Activated CD8-positive, alpha-beta T cell treated with anti-CD3 and anti-CD28 coated beads for 36 hours (primary cell): ENCODE data around the gene ANTXR1. TPM values are rescaled to one million over a fixed set of nuclear protein-coding genes. Genes with fewer than 3 reads are reported as not detected.

Experiments
- ATAC-seq: fragments of 200-7000 bp; cut with Tn5 transposase; one replicate; pipeline ENCODE4 v1.10.0; 2021; ENCODE audit warnings: mild to moderate bottlenecking, moderate library complexity
- CTCF ChIA-PET: fragments of 350-600 bp; sonication (Branson Sonifier 250); formaldehyde crosslinking; loops from one replicate; lab custom pipeline; 2021; ENCODE audit warnings: antibody characterized with exemption; lab: Charles Lee
- POLR2A ChIA-PET: fragments of 350-600 bp; sonication (Branson Sonifier 250); formaldehyde crosslinking; loops from one replicate; lab custom pipeline; 2021; ENCODE audit warnings: antibody characterized with exemption; lab: Charles Lee
- DNase-seq: peaks from one replicate; pipeline ENCODE4 v3.0.0-alpha.2; 2020
- H3K27ac Mint-ChIP-seq: one replicate; pipeline ENCODE4 v1.8.0; 2021; ENCODE audit warnings: mild to moderate bottlenecking, mixed read lengths
- H3K27me3 Mint-ChIP-seq: one replicate; pipeline ENCODE4 v1.8.0; 2021; ENCODE audit warnings: mixed read lengths
- H3K36me3 Mint-ChIP-seq: one replicate; pipeline ENCODE4 v1.8.0; 2021; ENCODE audit warnings: low read depth, mixed read lengths
- H3K4me1 Mint-ChIP-seq: one replicate; pipeline ENCODE4 v1.8.0; 2021; ENCODE audit warnings: low read depth, mixed read lengths
- H3K4me3 Mint-ChIP-seq: one replicate; pipeline ENCODE4 v1.8.0; 2021; ENCODE audit warnings: mild to moderate bottlenecking, moderate library complexity, mixed read lengths
- H3K9me3 Mint-ChIP-seq: one replicate; pipeline ENCODE4 v1.8.0; 2021; ENCODE audit warnings: mixed read lengths
- intact Hi-C: fragments of 100-400 bp; cut with micrococcal nuclease; formaldehyde crosslinking; loops from one replicate; pipeline ENCODE4 v1.10.0; 2022
- total RNA-seq, 2 experiments: library from RNA; stranded (reverse); gene quantifications; one replicate each; pipeline ENCODE4 v1.2.3, GENCODE V29; 2021
- TF ChIP-seq, protein P1 (sequence below): fragments of 200-600 bp; IDR thresholded peaks from one replicate; pipeline ENCODE4 v1.8.0; 2022; ENCODE audit warnings: antibody characterized with exemption, mild to moderate bottlenecking

Gene ANTXR1
- total RNA-seq, 2 experiments from 2014 or later: 0.05 to 0.09 TPM

DNA sequence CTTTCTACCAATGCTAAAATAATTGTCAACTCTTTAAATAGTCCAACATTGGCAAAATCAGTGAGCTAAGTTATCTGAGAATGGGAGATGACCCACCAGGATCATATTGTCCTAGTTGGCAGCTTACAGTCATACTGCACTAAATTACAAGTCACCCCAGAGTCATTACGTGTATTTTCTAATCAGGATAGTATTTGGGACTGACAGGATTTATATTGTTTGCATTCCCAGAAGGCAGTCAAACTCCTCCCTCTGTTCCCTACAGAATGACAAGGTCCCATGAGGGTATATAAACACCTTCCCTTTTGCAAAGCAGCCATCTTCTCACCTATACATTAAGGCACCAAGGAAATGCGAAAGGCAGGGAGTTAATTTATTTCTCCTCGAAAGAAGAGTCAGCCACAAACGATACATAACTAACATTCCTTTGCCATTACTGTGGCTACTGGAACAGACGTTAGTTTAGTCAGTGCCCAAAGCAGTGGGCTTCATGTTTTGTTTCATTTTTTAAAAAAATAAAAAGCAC, 125.3 kb downstream of the ANTXR1 start:
- H3K36me3 Mint-ChIP-seq: no peaks in the 10 kb centered on the region
- ChIA-PET CTCF (no interaction called here), POLR2A (no interaction called here)
- TF ChIP-seq, protein P1, sequence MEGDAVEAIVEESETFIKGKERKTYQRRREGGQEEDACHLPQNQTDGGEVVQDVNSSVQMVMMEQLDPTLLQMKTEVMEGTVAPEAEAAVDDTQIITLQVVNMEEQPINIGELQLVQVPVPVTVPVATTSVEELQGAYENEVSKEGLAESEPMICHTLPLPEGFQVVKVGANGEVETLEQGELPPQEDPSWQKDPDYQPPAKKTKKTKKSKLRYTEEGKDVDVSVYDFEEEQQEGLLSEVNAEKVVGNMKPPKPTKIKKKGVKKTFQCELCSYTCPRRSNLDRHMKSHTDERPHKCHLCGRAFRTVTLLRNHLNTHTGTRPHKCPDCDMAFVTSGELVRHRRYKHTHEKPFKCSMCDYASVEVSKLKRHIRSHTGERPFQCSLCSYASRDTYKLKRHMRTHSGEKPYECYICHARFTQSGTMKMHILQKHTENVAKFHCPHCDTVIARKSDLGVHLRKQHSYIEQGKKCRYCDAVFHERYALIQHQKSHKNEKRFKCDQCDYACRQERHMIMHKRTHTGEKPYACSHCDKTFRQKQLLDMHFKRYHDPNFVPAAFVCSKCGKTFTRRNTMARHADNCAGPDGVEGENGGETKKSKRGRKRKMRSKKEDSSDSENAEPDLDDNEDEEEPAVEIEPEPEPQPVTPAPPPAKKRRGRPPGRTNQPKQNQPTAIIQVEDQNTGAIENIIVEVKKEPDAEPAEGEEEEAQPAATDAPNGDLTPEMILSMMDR: no peak
- H3K27ac Mint-ChIP-seq: no peak overlapping the region
- H3K4me3 Mint-ChIP-seq: no peak overlapping the region
- H3K4me1 Mint-ChIP-seq: no peaks in the 10 kb centered on the region
- peaks cover 3% of the 10 kb centered on the region for H3K27me3 Mint-ChIP-seq
- DNase-seq (no peak), ATAC-seq (no peak)
- intact Hi-C loops: no loop called here
- H3K9me3 Mint-ChIP-seq: no peaks in the 10 kb centered on the region

DNA sequence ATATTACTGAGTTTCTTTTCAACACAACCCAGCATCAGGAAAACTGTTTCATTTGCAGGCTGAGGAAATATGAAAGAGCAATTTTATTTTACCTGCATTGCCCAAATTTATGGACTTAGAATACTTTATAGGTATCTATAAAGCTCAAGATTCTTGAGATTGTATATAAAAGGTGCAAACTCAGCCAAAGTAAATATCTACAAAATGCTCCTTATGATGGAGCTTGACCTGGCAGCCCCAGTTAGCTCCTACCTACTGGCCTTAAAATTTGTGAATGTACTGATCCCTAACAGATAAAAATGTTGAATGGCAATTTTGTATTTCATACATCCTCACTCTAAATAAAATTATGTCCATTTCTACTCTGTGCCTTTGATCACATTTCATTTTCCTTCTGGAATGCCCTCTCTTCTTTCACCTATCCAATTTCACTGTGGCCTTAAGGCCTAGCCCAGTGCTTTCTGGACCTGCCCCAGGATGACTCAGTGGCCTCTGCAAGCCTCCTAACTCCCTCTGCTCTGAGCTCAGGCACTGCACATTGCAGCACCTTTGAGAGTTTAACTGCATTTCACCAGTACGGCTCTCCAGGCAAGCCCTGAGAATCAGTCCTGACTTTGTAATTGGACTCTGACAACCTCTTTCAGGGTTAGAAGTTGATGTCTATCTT, 125.9 kb downstream of the ANTXR1 start:
- ChIA-PET POLR2A (no interaction called here), CTCF (no interaction called here)
- no peaks in the 10 kb centered on the region for H3K4me1 Mint-ChIP-seq
- H3K27me3 Mint-ChIP-seq: peaks cover 3% of the 10 kb centered on the region
- no peak overlapping the region for H3K27ac Mint-ChIP-seq
- no peaks in the 10 kb centered on the region for H3K36me3 Mint-ChIP-seq
- TF ChIP-seq, protein P1: no peak
- ATAC-seq (no peak), DNase-seq (no peak)
- H3K9me3 Mint-ChIP-seq: no peaks in the 10 kb centered on the region
- no peak overlapping the region for H3K4me3 Mint-ChIP-seq
- intact Hi-C loops: no loop called here

- ChIA-PET CTCF (no interaction called here), POLR2A (no interaction called here)
- Mint-ChIP-seq H3K27ac (no peak overlapping the region), H3K4me1 (no peaks in the 10 kb centered on the region), H3K9me3 (no peaks in the 10 kb centered on the region), H3K36me3 (no peaks in the 10 kb centered on the region), H3K27me3 (peaks cover 3% of the 10 kb centered on the region), H3K4me3 (no peak overlapping the region)
- TF ChIP-seq, protein P1: no peak
- no peak for DNase-seq
- intact Hi-C loops: no loop called here
- no peak for ATAC-seq
Observed at GRCh38 chr2:69139778-69140670, 127.0 kb downstream of the ANTXR1 start.

- no peaks in the 10 kb centered on the region for H3K4me1 Mint-ChIP-seq
- DNase-seq (no peak), ATAC-seq (no peak)
- no peaks in the 10 kb centered on the region for H3K36me3 Mint-ChIP-seq
- peaks cover 3% of the 10 kb centered on the region for H3K27me3 Mint-ChIP-seq
- ChIA-PET POLR2A (no interaction called here), CTCF (no interaction called here)
- H3K9me3 Mint-ChIP-seq: no peaks in the 10 kb centered on the region
- H3K4me3 Mint-ChIP-seq: no peak overlapping the region
- TF ChIP-seq, protein P1: no peak
- no peak overlapping the region for H3K27ac Mint-ChIP-seq
- intact Hi-C loops: no loop called here
Observed at GRCh38 chr2:69141061-69141460, 128.1 kb downstream of the ANTXR1 start.
